GM15510 (cell line): ENCODE data around the gene BIK.

Source experiments
- POLR2A ChIP-seq: IDR thresholded peaks from 3 replicates; pipeline ENCODE4 v1.6.1; 2011; ENCODE audit warnings: borderline replicate concordance; ENCODE audit not compliant: insufficient read length; ENCODE audit errors: extremely low read depth

Gene BIK

DNA sequence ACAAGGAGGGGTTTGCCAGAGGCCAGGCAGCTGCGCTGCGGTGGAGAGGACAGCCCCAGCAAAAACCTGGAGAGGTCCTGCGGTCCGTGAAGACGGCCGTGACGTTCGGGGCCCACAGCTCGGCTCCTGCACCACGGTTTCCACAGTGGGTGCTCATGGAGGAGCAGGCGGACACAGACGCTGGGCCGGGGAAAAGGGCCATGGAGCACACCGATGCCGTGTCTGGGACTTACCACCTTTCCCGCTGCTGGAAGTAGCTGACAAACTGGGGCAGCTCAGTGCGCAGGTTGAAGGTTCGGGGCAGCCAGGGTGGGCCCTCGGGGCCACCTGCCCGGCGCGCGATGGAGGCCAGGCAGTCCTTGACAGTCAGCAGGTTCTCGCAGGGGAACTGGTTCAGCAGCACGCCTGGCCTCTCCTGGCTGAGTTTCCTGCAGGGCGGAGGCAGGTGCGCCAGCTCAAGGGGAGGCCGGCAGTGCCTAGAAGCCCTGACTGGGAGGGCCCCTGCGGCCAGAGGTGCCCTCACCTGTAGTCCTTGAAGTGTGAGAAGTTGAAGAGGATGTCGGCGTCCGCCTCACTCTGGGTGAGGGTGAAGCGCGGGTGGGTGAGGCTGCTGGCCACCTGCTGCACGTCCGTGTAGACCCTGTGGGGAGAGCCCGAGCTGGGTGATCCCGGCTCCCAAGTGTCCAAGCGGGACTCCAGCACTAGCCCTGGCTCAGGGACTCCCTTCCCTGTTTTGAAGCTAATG is 63.6 kb downstream of the BIK start:
- no peak for TF ChIP-seq POLR2A

DNA sequence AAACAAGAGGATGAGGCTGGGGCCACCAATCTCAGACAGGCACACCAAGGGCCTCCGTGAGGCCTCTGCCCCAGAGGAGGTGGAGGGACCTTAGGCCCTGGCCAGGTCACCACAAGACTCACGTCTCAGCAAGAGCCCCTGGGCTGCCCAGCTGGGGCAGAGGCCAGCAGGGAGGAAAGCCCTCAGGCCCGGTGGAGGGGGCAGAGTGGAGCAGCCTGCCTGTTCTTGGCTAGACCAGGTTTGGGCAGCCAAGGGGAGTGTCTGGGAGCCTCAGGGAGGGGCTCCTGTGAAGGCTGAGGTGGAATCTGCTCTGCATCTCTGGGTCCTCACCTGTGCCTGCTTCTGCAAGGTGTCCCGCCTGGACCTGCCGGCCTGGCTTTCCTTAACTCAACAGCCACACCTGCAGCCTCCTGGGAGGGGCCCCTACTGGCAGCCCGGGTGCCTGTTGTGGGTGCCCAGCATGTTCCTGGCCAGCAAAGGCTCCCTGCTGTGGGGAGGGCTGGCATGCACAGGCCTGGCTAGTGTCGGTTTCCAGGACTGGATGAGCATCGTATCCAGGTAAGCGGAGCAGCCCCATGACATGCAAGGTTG is 64.5 kb downstream of the BIK start:
- no peak for TF ChIP-seq POLR2A

GRCh38 chr22:43176090-43176489 is 65.5 kb downstream of the BIK start:
- no peak for TF ChIP-seq POLR2A

DNA sequence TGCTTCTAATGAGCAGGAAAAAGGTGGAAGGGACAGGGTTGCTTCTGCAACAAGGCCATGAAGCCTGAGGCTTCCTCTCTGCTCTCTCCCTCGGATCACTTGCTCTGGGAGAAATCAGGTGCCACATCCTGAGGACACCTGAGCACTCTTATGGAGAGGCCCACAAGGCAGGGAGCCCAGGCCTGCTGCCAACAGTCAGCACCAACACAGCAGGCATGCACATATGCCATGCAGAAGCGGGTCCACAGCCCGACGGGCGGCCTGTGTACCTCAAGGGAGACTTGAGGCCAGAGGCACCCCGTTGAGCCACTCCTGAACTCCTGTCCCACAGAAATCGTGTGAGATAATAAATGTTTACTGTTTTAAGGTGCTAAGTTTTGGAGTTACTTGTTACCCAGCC is 66.9 kb downstream of the BIK start:
- no peak for TF ChIP-seq POLR2A
